SU-DHL-6 (cell line): ENCODE results near the gene PARVB.

Experiments
- EZH2phosphoT487 ChIP-seq: fragments of 200-600 bp; sonication (generic), shearing (Covaris generic); conservative IDR thresholded peaks from 2 replicates; pipeline ENCODE4 v1.6.1; 2018; ENCODE audit warnings: mild to moderate bottlenecking, antibody characterized with exemption, low read length, moderate library complexity, mixed read lengths
- TF ChIP-seq, protein P1 (sequence below): fragments of 200-600 bp; sonication (generic); IDR thresholded peaks from one replicate; pipeline ENCODE4 v1.5.1; 2017; ENCODE audit warnings: antibody characterized with exemption, mild to moderate bottlenecking, low read length, moderate library complexity; ENCODE audit not compliant: insufficient read depth, poor library complexity, severe bottlenecking

DNA sequence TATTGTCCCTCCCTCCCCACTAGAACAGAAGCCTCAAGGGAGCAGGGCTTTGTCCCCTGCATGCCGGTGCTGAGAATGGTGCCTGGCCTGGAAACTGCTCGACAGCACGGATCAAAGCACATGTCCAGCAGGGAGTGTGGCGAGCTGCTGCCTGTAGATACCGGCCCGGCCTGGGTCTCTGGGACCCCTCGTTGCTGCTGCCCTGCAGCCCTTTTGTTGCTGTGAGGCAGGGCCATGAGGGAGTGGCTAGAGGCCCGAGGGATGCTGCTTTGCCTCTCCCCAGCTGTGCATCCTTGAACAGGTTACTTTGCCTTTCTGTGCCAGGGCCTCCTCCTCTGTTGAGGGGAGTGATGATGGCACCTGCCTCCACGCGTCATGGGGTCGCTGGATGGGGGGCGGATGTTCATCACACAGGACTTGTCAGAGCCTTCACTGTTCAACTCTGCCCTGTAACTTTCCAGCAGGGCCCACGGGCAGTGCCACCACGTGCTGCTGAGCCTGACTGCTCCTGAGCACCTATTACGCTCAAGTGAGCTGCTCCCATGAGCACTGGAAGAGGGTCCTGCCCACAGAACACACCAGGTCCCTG, 141.3 kb downstream of the PARVB start:
- TF ChIP-seq, protein P1, sequence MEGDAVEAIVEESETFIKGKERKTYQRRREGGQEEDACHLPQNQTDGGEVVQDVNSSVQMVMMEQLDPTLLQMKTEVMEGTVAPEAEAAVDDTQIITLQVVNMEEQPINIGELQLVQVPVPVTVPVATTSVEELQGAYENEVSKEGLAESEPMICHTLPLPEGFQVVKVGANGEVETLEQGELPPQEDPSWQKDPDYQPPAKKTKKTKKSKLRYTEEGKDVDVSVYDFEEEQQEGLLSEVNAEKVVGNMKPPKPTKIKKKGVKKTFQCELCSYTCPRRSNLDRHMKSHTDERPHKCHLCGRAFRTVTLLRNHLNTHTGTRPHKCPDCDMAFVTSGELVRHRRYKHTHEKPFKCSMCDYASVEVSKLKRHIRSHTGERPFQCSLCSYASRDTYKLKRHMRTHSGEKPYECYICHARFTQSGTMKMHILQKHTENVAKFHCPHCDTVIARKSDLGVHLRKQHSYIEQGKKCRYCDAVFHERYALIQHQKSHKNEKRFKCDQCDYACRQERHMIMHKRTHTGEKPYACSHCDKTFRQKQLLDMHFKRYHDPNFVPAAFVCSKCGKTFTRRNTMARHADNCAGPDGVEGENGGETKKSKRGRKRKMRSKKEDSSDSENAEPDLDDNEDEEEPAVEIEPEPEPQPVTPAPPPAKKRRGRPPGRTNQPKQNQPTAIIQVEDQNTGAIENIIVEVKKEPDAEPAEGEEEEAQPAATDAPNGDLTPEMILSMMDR, result no peak
- TF ChIP-seq EZH2phosphoT487, result no peak
